ENCODE measurements around the gene PDCD2L.

The PDCD2L gene

GRCh38 chr19:34363094-34363493, 41.1 kb upstream of the PDCD2L start:
- Histone ChIP-seq H3K9ac (no peak overlapping the region), H3K27ac (no peak overlapping the region), H3K36me3 (ENCODE audit: control insufficient read depth, insufficient read depth, low read length) (no peaks in the 10 kb centered on the region), H3K27me3 (ENCODE audit: control insufficient read depth, insufficient read depth, low read length) (no peaks in the 10 kb centered on the region), H2AFZ (no peak overlapping the region), H3K9me3 (ENCODE audit: control insufficient read depth, low read length) (no peaks in the 10 kb centered on the region), H3K4me1 (peaks cover 17% of the 10 kb centered on the region), H3K79me2 (peaks cover 28% of the 10 kb centered on the region), H3K4me2 (ENCODE audit: low read length) (no peak overlapping the region), H3K4me3 (ENCODE audit: low read depth, low read length) (no peak overlapping the region)
- no peak for TF ChIP-seq CTCF (IDR thresholded peaks at IDR 0.05)

GRCh38 chr19:34363930-34364329, 40.3 kb upstream of the PDCD2L start:
- no peaks in the 10 kb centered on the region for H3K27me3 ChIP-seq (ENCODE audit: control insufficient read depth, insufficient read depth, low read length)
- no peak overlapping the region for H3K4me2 ChIP-seq (ENCODE audit: low read length)
- H3K9ac ChIP-seq: no peak overlapping the region
- TF ChIP-seq CTCF (IDR thresholded peaks at IDR 0.05): no peak
- H3K9me3 ChIP-seq (ENCODE audit: control insufficient read depth, low read length): no peaks in the 10 kb centered on the region
- H2AFZ ChIP-seq: no peak overlapping the region
- no peak overlapping the region for H3K4me3 ChIP-seq (ENCODE audit: low read depth, low read length)
- H3K36me3 ChIP-seq (ENCODE audit: control insufficient read depth, insufficient read depth, low read length): no peaks in the 10 kb centered on the region
- peaks cover 12% of the 10 kb centered on the region for H3K4me1 ChIP-seq
- H3K27ac ChIP-seq: no peak overlapping the region
- H3K79me2 ChIP-seq: peaks cover 35% of the 10 kb centered on the region

- Histone ChIP-seq H3K27ac (peak overlapping the region; percentile 62), H3K4me1 (peaks cover 10% of the 10 kb centered on the region)
- TF ChIP-seq CTCF (IDR thresholded peaks at IDR 0.05): no peak
These were observed 39.8 kb upstream of the PDCD2L start for GRCh38 chr19:34364462-34364829.

GRCh38 chr19:34364830-34365462, 39.3 kb upstream of the PDCD2L start, which contains the start of gene GPI:
TSS of gene GPI (plus strand) at chr19:34365196. CDS start at chr19:34365267, 71 bp downstream.
- peak within 1 kb of the TSS; percentile 87 for H3K4me2 ChIP-seq (ENCODE audit: low read length)
- no peaks in the 10 kb centered on the region for H3K36me3 ChIP-seq (ENCODE audit: control insufficient read depth, insufficient read depth, low read length)
- no peaks in the 10 kb centered on the region for H3K9me3 ChIP-seq (ENCODE audit: control insufficient read depth, low read length)
- H3K79me2 ChIP-seq: peaks cover 35% of the 10 kb centered on the region
- H3K9ac ChIP-seq: peak within 1 kb of the TSS; percentile 98
- no peak for TF ChIP-seq CTCF (IDR thresholded peaks at IDR 0.05)
- H3K4me3 ChIP-seq (ENCODE audit: low read depth, low read length): peak within 1 kb of the TSS; percentile 94
- no peaks in the 10 kb centered on the region for H3K27me3 ChIP-seq (ENCODE audit: control insufficient read depth, insufficient read depth, low read length)
- H3K4me1 ChIP-seq: peaks cover 6% of the 10 kb centered on the region
- H3K27ac ChIP-seq: peak within 1 kb of the TSS; percentile 84
- peak within 1 kb of the TSS; percentile 88 for H2AFZ ChIP-seq

More at GRCh38 chr19:34364462-34364829, 39.8 kb upstream of the PDCD2L start:
- peak overlapping the region; percentile 86 for H2AFZ ChIP-seq
- no peaks in the 10 kb centered on the region for H3K27me3 ChIP-seq (ENCODE audit: control insufficient read depth, insufficient read depth, low read length)
- H3K4me3 ChIP-seq (ENCODE audit: low read depth, low read length): peak overlapping the region; percentile 94
- H3K4me2 ChIP-seq (ENCODE audit: low read length): peak overlapping the region; percentile 57
- no peak overlapping the region for H3K9ac ChIP-seq
- H3K36me3 ChIP-seq (ENCODE audit: control insufficient read depth, insufficient read depth, low read length): no peaks in the 10 kb centered on the region
- no peaks in the 10 kb centered on the region for H3K9me3 ChIP-seq (ENCODE audit: control insufficient read depth, low read length)
- H3K79me2 ChIP-seq: peaks cover 35% of the 10 kb centered on the region

Measured in parathyroid adenoma (tissue), 2 donors.